Measurements from ENCODE around the gene PDK3.

PDK3 gene

DNA sequence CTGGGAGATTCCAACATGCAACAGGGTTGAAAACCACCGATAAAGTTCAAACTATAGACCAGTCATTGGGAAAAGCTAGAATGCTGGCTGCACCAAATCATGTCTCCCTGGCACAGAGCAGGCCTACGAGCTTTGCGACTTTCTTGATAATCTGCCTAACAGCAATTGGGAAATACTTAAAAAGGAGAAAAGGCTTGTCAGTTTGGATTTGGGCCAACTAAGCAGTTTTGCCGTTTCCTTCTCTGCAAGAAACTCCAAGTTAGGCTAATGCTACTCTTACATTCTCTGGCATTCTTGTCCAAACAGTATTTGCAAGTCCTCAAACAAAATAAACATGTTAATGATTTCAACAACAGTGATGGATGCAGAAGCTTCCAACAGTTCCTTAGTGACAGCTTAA lies 87.9 kb downstream of the PDK3 start:
- peak; percentile 9 for DNase-seq (ENCODE audit: low read depth)

DNA sequence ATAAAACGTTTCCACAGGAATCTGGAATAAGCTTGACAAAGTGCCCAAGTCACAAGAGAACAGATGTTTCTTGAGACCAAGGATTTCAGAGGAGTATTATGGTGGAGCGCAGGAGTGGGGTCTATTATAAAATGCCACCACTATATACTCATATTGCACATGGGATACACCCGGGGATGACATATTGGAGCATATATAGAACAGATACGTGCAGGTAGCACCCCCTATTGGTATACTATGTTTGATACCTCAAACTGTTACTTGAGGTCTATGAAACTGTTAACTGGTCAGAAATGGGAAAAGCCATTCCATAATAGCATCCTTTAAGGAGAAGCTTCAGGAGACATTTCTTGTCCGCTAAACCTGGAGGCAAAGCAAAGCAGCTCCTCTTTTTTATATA lies 96.0 kb downstream of the PDK3 start:
- DNase-seq (ENCODE audit: low read depth) = peak; percentile 2

DNA sequence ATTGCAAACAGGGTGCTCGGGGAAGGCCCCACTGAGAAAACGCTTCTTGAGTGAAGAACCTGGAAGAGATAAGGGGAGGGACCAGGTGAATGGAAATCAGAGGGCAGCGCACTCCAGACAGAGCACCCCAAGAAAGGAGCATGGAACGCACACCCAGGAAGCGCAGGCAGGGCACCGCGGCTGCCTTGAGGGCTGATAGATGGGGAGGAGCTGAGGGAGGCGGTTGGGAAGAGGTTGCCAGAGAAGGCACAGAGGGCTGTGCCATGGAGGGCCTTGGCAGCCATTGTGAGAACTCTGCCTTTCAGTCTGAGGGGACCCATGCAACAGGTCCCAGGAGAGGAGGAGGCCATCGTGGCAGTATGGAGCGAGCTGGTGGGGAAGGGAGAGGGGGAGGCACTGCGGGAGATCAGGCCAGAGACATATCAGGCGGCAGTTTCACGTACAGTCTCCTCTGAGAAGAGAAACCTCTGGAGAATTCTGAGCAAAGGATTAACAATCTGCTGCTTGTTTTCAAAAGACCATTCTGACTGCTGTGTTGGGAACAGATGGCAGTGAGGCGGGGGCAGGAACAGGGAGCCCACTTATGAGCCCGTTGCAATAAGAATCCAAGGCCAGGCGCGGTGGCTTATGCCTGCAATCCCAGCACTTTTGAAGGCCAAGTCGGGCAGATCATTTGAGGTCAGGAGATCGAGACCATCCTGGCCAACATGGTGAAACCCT lies 98.4 kb downstream of the PDK3 start:
- no peak for DNase-seq (ENCODE audit: low read depth)

DNA sequence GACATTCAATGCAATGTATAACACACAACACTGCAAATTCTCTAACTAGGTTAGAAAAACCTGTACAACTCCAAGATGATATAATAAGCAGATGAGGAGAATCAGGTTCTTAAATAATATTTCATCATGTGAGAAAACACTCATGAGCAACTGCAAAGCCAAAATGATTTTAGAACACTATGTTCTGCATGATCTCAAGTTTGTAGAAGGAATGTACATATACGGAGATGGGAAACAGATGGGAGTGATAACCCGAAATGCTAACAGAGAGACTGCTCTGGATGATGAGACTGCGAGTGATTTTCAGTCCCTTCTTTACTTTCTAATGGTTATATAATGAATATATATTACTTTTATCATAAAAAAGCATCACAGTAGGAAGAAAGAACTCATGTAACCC lies 101.2 kb downstream of the PDK3 start:
- no peak for DNase-seq (ENCODE audit: low read depth)

DNA sequence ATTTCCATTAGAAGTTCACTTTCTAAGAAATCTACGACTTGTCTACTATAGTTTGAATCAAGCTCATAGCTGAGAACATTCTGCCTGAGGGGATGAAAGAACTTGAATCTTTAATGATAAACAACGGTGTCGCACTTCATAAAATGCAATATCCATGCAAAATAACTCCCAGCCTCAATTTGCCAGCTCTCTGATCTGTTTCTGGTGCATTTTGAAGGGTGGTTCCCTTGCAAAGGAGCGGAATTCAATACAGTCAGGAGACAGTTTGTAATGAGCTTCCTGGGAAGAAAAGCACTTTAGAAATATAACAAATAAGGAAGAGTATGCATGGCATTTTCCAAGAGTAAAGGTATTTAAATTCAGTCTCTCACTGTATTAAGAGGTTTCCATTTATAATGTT lies 102.1 kb downstream of the PDK3 start:
- no peak for DNase-seq (ENCODE audit: low read depth)

DNA sequence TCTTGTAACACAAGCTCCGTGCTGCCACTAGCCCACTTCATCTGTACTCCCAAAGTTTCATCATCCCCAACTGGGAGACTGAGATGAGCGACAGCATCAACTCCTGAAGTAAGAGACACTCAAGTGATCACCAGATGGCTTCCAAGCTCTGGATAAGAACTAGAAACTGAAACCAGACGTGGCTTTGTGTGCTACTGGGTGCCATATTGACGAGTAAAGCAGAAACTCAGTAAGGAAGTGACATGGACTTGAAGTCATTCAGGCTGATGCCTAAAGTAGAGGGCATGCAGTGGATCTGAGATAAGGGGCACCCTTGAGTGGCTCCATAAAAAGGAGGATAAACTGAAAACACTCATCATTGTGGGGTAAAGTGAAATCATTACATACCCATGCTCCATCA lies 109.7 kb downstream of the PDK3 start:
- DNase-seq (ENCODE audit: low read depth) = no peak

DNA sequence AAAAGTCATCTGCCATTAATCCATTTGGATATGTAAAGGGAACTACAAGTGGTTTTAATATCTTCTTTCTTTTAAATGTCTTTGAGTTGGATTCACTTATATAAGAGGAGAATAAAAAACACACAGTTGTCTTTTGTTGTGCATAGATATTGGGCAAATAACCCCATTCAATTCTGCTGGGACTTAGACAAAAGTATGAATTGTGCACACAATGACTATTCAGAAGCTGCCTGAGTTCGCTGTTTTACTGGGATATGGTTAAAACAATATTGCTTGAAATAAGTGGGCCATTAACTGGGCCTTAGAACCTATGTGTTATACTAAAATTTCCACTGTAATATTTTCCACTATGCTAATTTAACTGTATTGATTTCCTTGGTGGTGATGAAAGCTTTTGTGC lies 110.4 kb downstream of the PDK3 start:
- DNase-seq (ENCODE audit: low read depth) = no peak

DNA sequence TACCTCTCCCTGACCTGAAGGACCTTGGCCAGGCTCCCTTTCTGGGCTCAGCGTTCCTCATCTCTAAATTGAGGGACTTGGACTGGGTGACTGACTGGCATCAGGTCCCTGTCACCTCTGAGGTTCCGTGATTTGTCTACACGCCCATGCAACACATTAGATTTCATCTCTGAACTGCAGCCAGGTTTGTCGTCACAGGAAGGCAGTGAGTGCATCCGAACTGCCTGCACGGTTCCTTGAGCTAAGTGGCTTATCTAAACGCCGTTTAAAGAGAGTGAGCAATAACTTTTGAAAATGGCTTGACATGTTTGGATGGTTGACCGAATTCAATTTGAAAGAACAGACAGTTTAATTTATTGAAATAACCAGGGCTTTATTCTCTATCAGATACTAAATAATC lies 112.0 kb downstream of the PDK3 start:
- no peak for DNase-seq (ENCODE audit: low read depth)

Data from iris pigment epithelial cell (primary cell).